SKM-1 (cell line): ENCODE measurements around the gene NOS1.
"Not testable (repeated sequence)": the region's sequence is repeated elsewhere in the genome, so short reads cannot be mapped to it uniquely, and the experiment has no call there.

Source experiments
- DNase-seq: peaks from one replicate; lab custom pipeline; 2025; ENCODE audit not compliant: unreplicated experiment; lab: John Stamatoyannopoulos, UW

NOS1 gene

GRCh38 chr12:117210266-117210918 lies 151.0 kb downstream of the NOS1 start:
- DNase-seq: no peak

GRCh38 chr12:117209626-117210025 lies 151.8 kb downstream of the NOS1 start:
- no peak for DNase-seq

GRCh38 chr12:117208811-117209455 lies 152.5 kb downstream of the NOS1 start:
- no peak for DNase-seq

- DNase-seq: no peak
Measured at GRCh38 chr12:117208206-117208605, 153.2 kb downstream of the NOS1 start.

- no peak for DNase-seq
Measured at GRCh38 chr12:117207675-117208074, 153.8 kb downstream of the NOS1 start.

GRCh38 chr12:117202556-117202955 lies 158.9 kb downstream of the NOS1 start:
- no peak for DNase-seq

- DNase-seq: no peak
Measured at GRCh38 chr12:117202033-117202432, 159.4 kb downstream of the NOS1 start.

GRCh38 chr12:117199956-117200744 lies 161.3 kb downstream of the NOS1 start:
- DNase-seq: not testable (repeated sequence)

GRCh38 chr12:117196334-117196733 lies 165.1 kb downstream of the NOS1 start:
- not testable (repeated sequence) for DNase-seq

GRCh38 chr12:117195027-117195426 lies 166.4 kb downstream of the NOS1 start:
- DNase-seq: not testable (repeated sequence)

GRCh38 chr12:117193903-117194302 lies 167.5 kb downstream of the NOS1 start:
- no peak for DNase-seq

- DNase-seq: not testable (repeated sequence)
Measured at GRCh38 chr12:117192581-117192980, 168.8 kb downstream of the NOS1 start.

- no peak for DNase-seq
Measured at GRCh38 chr12:117192057-117192456, 169.4 kb downstream of the NOS1 start.

- DNase-seq: no peak
Measured at GRCh38 chr12:117190210-117190781, 171.1 kb downstream of the NOS1 start, which contains the start of gene FBXO21. Gene FBXO21 (minus strand): TSS chr12:117190470. CDS start chr12:117190456, 14 bp downstream.

GRCh38 chr12:117189725-117190209 lies 171.7 kb downstream of the NOS1 start:
- DNase-seq: no peak

GRCh38 chr12:117188961-117189724 lies 172.3 kb downstream of the NOS1 start:
- DNase-seq: no peak

- DNase-seq: no peak
Measured at GRCh38 chr12:117188121-117188665, 173.2 kb downstream of the NOS1 start.

- no peak for DNase-seq
Measured at GRCh38 chr12:117187421-117187820, 174.0 kb downstream of the NOS1 start.

- no peak for DNase-seq
Measured at GRCh38 chr12:117182866-117183265, 178.6 kb downstream of the NOS1 start.

- not testable (repeated sequence) for DNase-seq
Measured at GRCh38 chr12:117181468-117181843, 180.0 kb downstream of the NOS1 start.
